Neural progenitor cell (in vitro differentiated cells): ENCODE measurements around the gene SEL1L2.

Source experiments
- CTCF ChIP-seq: fragments of 200-600 bp; sonication (generic); IDR thresholded peaks from 2 replicates; pipeline ENCODE4 v1.5.1; 2017; ENCODE audit warnings: antibody characterized with exemption, mild to moderate bottlenecking
- EZH2 ChIP-seq: fragments of 200-600 bp; sonication (generic); IDR thresholded peaks from 2 replicates; pipeline ENCODE4 v1.6.1; 2017; ENCODE audit warnings: antibody characterized with exemption, mild to moderate bottlenecking, moderate library complexity

- no peak for TF ChIP-seq CTCF
- no peak for TF ChIP-seq EZH2
These were observed 89.9 kb downstream of the SEL1L2 start for GRCh38 chr20:13900496-13900895.
